Stimulated activated naive CD8-positive, alpha-beta T cell treated with anti-CD3 and anti-CD28 coated beads, Interleukin-15, Interleukin-2, amounts not matched to agents 100 ng/mL and 50 ng/mL, for 24 hours (primary cell): ENCODE results near the gene OR10H5.
A peak's percentile ranks its signal among the peaks of the same experiment; 100 is the strongest.
"Not testable (repeated sequence)": the region's sequence is repeated elsewhere in the genome, so short reads cannot be mapped to it uniquely, and the experiment has no call there.

ENCODE experiments used
- H3K27ac Mint-ChIP-seq: one replicate; pipeline ENCODE4 v1.8.0; 2021; ENCODE audit warnings: mild to moderate bottlenecking, mixed read lengths
- H3K27me3 Mint-ChIP-seq: one replicate; pipeline ENCODE4 v1.8.0; 2021; ENCODE audit warnings: mixed read lengths
- H3K36me3 Mint-ChIP-seq: one replicate; pipeline ENCODE4 v1.8.0; 2021; ENCODE audit warnings: low read depth, mixed read lengths
- H3K4me1 Mint-ChIP-seq: one replicate; pipeline ENCODE4 v1.8.0; 2021; ENCODE audit warnings: low read depth, mixed read lengths
- H3K4me3 Mint-ChIP-seq: one replicate; pipeline ENCODE4 v1.8.0; 2021; ENCODE audit warnings: mild to moderate bottlenecking, mixed read lengths
- H3K9me3 Mint-ChIP-seq: one replicate; pipeline ENCODE4 v1.8.0; 2021; ENCODE audit warnings: mixed read lengths

The OR10H5 gene, protein sequence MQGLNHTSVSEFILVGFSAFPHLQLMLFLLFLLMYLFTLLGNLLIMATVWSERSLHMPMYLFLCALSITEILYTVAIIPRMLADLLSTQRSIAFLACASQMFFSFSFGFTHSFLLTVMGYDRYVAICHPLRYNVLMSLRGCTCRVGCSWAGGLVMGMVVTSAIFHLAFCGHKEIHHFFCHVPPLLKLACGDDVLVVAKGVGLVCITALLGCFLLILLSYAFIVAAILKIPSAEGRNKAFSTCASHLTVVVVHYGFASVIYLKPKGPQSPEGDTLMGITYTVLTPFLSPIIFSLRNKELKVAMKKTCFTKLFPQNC

DNA sequence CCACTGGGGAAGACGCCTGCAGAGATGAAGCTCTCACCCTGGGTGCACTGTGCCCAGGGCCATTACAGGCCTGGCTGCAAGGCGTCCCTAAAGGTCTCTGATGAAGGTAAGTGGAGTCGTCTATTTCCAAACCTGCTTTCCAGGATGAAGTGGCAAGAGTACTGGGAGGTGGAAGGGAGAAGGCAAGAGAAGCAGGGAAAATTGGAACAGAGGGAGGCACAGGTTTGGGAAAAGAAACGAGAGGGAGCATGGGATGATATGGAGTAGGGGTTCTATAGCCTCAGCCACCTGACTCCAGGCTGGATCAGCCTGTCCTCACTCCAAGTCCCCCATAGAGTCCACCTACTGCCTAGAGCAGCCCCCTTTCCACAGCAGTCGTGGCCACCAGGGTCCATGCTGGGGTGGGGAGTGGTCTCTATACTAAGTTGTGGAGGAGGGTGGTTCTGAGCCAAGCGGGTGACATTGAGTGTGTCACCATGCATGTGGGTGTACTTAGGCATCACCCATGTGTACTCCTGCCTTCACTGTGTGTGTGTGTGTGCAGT is at the start of gene OR10H5:
Gene OR10H5, plus strand, starts transcription at position 51 of the 545 bp plus-strand sequence. CDS start 6,388 bp downstream, outside the sequence.
- no peaks in the 10 kb centered on the region for H3K36me3 Mint-ChIP-seq
- no peaks in the 10 kb centered on the region for H3K4me1 Mint-ChIP-seq
- H3K9me3 Mint-ChIP-seq = no peaks in the 10 kb centered on the region
- peak within 1 kb of the TSS; percentile 12 for H3K27ac Mint-ChIP-seq
- H3K4me3 Mint-ChIP-seq = no peak within 1 kb of the TSS
- peaks cover 13% of the 10 kb centered on the region for H3K27me3 Mint-ChIP-seq

DNA sequence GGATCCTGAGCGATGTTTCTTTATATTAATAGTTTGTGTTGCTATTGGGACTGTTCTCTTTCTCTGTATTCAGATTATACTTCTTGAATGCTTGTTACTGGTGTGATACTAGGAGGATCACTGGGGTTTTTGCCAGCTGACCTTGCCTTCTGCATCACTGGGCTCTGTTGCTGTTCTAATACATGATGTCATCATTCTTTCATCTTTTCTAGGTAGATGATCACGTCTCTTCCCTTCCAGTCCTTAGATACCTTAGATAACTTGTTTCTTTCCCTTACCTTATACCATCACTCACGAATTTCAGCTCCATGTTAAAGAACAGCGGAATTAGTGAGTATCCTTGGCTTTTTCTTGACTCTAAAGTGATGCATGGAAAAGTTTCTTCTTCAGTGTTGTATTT is 49.7 kb upstream of the OR10H5 start, which contains the start of gene OR10H3:
Gene OR10H3, plus strand, starts transcription at position 264 of the 400 bp plus-strand sequence. CDS start 3,408 bp downstream, outside the sequence.
- no peaks in the 10 kb centered on the region for H3K4me1 Mint-ChIP-seq

DNA sequence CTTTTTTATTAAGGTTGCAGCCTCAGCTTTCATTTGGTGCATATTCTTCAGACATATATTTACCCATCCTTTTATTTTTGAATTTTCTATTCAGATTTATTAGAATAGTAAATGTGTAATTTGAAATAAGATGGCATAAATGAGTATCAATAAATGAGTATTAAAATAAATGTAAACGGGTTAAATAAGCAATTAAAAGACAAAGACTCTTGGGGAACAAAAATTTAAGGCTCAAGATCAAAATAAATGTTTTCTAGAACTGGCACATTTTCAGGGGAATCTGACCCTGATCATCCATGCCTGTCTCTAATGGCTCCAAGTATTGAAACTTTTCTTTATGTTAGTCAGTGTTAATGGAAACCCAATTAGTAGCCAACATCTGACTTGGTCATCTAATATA is 46.7 kb upstream of the OR10H5 start:
- H3K27me3 Mint-ChIP-seq = peaks cover 33% of the 10 kb centered on the region

More for the DNA sequence above, 49.7 kb upstream of the OR10H5 start, which contains the start of gene OR10H3:
- Mint-ChIP-seq H3K27me3 (peaks cover 20% of the 10 kb centered on the region), H3K4me3 (no peak within 1 kb of the TSS), H3K27ac (no peak within 1 kb of the TSS), H3K36me3 (peaks cover 12% of the 10 kb centered on the region), H3K9me3 (peaks cover 19% of the 10 kb centered on the region)

DNA sequence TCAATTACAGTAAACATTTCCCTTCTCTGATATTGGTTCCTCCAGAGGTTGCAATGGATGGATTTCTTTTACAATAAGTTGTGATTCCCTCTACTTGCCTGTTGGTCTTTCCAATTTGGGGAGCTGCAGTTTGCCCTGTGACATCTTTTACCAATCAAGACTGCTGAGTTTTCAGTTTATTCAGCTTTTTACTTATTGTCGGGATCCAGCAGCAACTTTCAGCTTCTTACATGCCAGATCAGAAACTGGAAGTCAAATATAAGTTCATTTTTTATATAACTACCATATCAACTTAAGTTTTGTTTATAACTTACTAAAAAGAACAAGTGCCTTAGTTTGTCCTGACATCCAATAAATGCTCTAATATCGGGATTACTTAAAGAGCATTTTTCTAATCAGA is 39.2 kb upstream of the OR10H5 start:
- H3K27me3 Mint-ChIP-seq = peaks cover 36% of the 10 kb centered on the region
- H3K36me3 Mint-ChIP-seq = no peaks in the 10 kb centered on the region
- H3K4me1 Mint-ChIP-seq = no peaks in the 10 kb centered on the region
- H3K9me3 Mint-ChIP-seq = no peaks in the 10 kb centered on the region
- H3K4me3 Mint-ChIP-seq = no peak overlapping the region
- no peak overlapping the region for H3K27ac Mint-ChIP-seq

More for the DNA sequence above, 46.7 kb upstream of the OR10H5 start:
- H3K9me3 Mint-ChIP-seq = peaks cover 19% of the 10 kb centered on the region
- H3K4me1 Mint-ChIP-seq = no peaks in the 10 kb centered on the region
- peaks cover 12% of the 10 kb centered on the region for H3K36me3 Mint-ChIP-seq
- no peak overlapping the region for H3K27ac Mint-ChIP-seq
- no peak overlapping the region for H3K4me3 Mint-ChIP-seq

DNA sequence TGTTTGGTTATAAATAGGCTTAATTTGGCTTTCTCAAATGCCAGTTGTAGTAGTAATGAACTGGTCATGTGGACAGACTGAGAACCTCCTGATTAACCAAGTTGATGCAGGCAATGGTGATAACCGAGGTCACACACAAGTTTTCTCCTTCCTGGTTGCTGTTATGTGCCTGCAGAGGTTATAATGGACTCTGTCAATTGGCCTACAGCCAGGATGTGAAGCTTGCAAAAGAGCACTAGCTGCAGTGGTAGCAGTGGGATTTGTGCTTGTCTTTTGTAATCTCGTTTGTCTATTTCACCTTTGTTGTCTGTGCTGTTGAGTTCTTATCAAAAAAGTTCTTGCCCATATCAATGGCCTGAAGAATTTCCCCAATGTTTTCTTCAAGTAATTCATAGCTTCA is 29.1 kb upstream of the OR10H5 start:
- Mint-ChIP-seq H3K4me3 (no peak overlapping the region), H3K36me3 (no peaks in the 10 kb centered on the region), H3K4me1 (no peaks in the 10 kb centered on the region), H3K27ac (no peak overlapping the region), H3K9me3 (no peaks in the 10 kb centered on the region), H3K27me3 (peaks cover 78% of the 10 kb centered on the region)

DNA sequence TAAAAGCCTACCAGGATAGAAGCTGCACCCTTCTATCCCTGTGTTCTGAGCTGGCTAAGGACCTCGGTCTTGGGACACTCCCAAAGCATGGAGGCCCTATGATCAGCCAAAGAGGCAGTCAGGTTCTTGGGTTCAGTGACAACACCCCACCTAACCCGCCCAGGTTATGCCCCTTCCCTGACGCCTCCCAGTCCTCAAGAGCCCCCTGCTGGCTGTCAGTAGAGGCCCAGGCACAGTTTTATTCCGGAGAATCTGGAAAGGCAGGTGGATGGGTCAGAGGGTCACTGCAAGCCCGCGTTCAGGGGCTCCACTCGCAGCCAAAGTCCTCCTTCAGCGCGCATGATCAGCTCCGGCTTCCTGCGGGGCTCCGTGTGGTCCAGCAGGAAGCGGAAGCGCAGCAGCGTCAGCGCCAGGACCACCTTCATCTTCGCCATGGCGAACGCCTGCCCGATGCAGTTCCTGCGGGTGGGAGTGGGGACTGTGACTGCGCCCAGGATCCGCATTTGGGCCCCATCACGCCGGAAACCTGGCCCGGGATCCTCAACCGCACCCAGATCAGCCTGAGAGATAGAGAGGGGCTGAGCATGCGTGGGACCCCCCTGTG is 27.4 kb upstream of the OR10H5 start:
- peaks cover 66% of the 10 kb centered on the region for H3K27me3 Mint-ChIP-seq
- no peak overlapping the region for H3K27ac Mint-ChIP-seq
- peak overlapping the region; percentile 55 for H3K4me3 Mint-ChIP-seq
- no peaks in the 10 kb centered on the region for H3K36me3 Mint-ChIP-seq
- no peaks in the 10 kb centered on the region for H3K9me3 Mint-ChIP-seq
- H3K4me1 Mint-ChIP-seq = no peaks in the 10 kb centered on the region

DNA sequence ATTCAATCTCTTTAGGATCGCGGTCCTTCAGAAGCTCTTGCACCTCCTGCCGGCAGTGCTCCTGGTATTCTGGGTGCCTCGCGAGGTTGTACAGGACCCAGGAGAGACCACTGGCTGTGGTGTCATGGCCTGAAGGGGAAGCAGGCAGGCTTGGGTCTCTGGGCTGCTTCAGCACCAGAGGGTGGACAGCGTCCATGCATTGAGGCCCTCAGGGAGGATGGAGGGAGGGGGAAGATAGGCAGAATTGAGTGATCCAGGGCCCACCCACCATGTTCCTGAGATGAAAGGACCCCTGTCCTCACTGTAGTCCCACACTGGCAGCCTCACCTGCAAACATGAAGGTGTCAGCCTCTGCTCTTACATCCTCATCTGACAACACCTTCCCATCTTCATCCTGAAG is 17.9 kb upstream of the OR10H5 start:
- no peak overlapping the region for H3K27ac Mint-ChIP-seq
- H3K36me3 Mint-ChIP-seq = no peaks in the 10 kb centered on the region
- H3K27me3 Mint-ChIP-seq = peaks cover 31% of the 10 kb centered on the region
- no peaks in the 10 kb centered on the region for H3K9me3 Mint-ChIP-seq
- H3K4me3 Mint-ChIP-seq = no peak overlapping the region
- no peaks in the 10 kb centered on the region for H3K4me1 Mint-ChIP-seq

DNA sequence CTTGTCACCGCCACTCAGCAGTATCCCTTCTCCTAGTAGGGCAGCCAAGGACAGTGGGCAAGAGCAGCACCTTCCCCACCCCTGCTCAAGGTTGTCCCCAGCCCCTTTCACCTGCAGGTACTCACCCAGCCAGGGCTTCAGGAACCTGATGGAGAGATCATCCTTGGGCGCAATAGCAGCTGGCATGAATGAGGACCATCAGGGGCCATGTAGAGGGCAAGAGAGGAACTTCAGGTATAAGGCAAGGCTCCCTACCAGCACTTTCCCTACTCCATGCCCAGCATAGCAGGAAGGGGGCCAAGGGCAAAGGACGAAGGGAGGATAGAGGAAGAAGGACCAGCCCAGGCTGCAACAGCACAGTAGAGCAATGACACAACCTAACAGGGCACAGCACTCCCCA is 13.3 kb upstream of the OR10H5 start:
- H3K9me3 Mint-ChIP-seq, H3K27ac Mint-ChIP-seq, H3K36me3 Mint-ChIP-seq, H3K4me3 Mint-ChIP-seq, H3K4me1 Mint-ChIP-seq: not testable (repeated sequence)
- peaks cover 25% of the 10 kb centered on the region for H3K27me3 Mint-ChIP-seq

DNA sequence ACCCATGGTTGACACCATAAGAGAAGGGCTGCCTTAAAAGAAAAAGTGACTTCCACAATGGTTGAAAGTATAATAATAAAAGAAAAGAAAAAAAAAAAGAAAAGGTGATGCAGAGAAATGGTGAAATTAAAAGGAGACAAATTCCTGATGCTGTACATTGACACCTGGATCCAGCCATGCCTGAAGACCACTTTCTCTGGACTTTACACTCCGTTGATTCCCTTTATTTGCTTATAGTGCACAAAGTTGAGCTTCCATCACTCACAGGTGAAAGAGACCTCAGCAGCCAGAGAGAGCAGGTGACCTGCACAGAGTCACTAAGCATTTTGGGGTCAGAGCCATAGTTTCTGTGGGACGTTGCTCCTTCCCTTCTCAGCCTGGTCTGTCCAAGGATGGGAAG is 12.2 kb upstream of the OR10H5 start:
- Mint-ChIP-seq H3K4me1 (no peaks in the 10 kb centered on the region), H3K4me3 (no peak overlapping the region), H3K27me3 (peaks cover 17% of the 10 kb centered on the region), H3K27ac (no peak overlapping the region), H3K9me3 (no peaks in the 10 kb centered on the region), H3K36me3 (no peaks in the 10 kb centered on the region)

DNA sequence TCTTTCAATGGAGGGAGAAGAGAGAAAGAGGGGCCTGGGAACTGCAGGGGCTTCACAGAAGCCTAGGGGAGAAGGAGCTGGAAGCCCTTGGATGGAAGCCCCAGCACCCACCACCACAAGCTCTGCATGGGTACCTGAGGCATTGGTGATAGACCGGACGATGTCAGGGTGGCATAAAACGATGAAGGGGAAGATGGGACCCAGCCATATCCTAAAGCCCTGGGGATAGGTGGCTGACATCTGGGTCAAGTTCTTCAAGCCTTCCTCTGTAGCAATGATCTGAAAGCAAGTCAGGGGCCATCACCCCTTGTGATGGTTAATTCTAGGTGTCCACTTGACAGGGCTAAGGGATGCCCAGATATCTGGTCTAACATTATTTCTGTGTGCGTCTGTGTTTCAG is 11.2 kb upstream of the OR10H5 start:
- Mint-ChIP-seq H3K4me1 (no peaks in the 10 kb centered on the region), H3K4me3 (no peak overlapping the region), H3K27ac (no peak overlapping the region), H3K9me3 (no peaks in the 10 kb centered on the region), H3K27me3 (peaks cover 10% of the 10 kb centered on the region), H3K36me3 (no peaks in the 10 kb centered on the region)

DNA sequence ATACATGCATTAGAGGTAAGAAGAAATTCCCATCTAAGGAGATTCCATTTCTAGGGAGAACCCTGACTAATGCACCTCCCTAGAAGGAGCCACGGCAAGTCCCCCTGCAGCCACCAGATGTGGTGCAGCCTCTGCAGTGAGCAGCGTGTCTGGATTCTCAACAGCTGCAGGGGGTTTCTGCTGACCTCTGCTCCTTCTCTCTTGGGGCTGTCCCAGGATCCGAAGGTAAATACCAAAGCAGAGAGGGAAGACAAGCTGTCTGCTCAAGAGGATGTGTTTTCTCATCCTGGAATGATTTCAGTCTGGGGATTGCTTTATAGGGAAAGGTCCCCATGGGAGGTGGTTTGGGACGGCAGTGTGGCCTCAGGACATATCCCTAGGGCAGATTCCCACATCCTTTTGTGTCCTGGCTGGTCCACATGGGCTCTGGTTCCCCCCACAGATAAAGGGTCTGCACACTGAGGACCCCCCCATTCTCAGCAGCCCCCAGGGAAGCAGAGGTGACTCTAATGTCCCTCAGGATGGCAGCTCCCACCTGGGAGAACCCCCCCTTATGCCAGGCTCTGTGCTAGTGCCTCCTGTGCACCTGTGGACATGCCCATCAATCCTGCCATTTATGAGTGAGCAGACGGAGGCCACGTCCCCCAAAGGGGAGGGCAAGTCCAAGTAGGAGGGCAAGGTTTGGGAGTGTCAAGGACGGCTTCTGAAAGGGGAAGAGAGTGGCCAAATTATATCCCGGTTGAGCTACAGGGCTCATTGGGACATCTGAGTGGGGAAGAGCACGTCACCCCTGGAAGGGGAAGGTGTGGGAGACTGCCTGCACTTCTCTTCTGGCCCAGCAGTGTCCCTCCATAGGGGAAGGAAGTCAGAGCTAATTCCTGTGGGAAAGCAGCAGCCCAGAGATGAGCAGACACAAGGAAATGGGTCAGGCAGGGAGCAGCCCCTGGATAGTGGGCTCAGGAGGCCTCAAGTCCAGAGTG is 10.2 kb upstream of the OR10H5 start:
- H3K27me3 Mint-ChIP-seq = peaks cover 10% of the 10 kb centered on the region
- H3K9me3 Mint-ChIP-seq = no peaks in the 10 kb centered on the region
- no peak overlapping the region for H3K4me3 Mint-ChIP-seq
- no peak overlapping the region for H3K27ac Mint-ChIP-seq
- H3K4me1 Mint-ChIP-seq = no peaks in the 10 kb centered on the region
- no peaks in the 10 kb centered on the region for H3K36me3 Mint-ChIP-seq

DNA sequence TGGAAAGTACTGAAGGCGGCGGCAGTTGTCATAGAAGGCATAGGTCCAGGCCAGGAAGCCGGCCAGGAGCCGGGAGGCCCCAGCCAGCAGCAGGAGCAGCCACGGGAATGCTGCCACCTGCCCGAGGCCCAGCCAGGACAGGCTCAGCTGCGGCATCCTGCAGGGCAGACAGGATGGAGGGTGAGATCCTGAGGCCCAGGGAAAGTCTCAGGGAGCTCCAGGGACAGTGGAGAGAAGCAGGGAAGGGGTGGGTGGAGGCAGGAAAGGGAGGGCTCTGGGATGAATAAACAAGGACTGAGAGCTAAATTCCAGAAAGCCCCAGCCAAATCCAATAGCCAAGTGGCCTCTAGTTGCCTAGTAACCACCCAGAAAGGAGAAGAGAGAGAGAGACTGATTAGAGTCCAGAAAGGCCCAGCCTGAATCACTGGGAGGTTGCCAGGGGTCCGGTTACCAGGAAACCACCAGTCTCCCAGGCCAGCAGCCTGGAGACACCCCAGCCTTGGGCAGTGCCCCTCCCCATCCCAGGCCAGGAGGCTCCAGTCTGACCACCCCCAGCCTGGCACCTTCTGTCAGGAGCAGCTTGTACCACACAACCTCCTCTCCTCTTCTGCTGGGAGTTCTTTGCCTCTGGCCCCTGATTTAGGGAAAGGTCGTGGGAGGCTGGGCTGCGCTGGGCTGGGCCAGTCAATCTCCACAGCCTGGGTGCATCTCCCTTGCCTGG is 7.5 kb upstream of the OR10H5 start:
- Mint-ChIP-seq H3K4me1 (no peaks in the 10 kb centered on the region), H3K27me3 (peaks cover 3% of the 10 kb centered on the region), H3K27ac (no peak overlapping the region), H3K9me3 (no peaks in the 10 kb centered on the region), H3K4me3 (no peak overlapping the region), H3K36me3 (no peaks in the 10 kb centered on the region)

DNA sequence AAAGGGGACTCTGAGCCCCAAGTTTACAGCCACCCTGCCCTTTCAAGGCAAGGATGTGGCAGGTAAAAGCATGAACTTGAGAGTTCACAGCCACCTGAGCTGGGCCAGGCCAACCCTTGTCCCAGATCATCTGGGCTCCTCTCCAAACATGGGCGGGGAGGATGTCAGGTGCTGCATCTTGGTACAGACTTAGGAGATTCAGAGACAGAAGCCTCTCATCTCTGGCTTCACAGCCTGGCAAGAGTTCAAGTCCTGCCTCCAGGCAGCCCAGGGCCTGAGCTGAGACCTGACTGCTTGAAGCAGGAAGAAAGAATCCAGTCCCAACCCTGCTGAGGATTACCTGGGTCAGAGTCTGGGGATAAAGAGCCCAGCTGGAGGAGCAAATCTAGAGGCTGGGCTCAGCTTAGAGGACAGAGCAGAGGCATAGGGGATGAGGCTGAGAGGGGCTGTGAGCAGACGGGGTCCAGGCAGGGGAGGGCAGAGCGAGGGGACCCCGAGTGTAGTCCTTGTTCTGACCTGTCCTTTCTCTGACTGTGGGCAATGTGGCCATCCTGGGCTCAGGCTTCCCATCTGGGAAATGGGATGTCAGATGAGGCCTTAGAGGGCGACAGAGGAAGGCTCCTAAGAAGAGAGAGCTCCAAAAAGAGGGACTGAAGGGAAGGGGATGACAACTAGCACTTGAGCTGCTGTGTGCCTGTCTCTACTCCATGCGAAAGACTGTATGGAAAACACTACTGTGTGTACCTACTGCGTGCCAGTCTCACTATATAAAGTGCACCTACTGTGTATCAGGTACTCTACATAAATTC is 6.6 kb upstream of the OR10H5 start:
- Mint-ChIP-seq H3K27me3 (no peaks in the 10 kb centered on the region), H3K9me3 (no peaks in the 10 kb centered on the region), H3K27ac (no peak overlapping the region), H3K4me3 (no peak overlapping the region), H3K36me3 (no peaks in the 10 kb centered on the region), H3K4me1 (no peaks in the 10 kb centered on the region)
